ENCODE results near the gene RASA4. TPM values are rescaled to one million over a fixed set of nuclear protein-coding genes. Genes with fewer than 3 reads are reported as not detected.
"Not testable (repeated sequence)": the region's sequence is repeated elsewhere in the genome, so short reads cannot be mapped to it uniquely, and the experiment has no call there.

RASA4 gene
- total RNA-seq, 2 donors from 2014 or later: 10.9 to 44.0 TPM

DNA sequence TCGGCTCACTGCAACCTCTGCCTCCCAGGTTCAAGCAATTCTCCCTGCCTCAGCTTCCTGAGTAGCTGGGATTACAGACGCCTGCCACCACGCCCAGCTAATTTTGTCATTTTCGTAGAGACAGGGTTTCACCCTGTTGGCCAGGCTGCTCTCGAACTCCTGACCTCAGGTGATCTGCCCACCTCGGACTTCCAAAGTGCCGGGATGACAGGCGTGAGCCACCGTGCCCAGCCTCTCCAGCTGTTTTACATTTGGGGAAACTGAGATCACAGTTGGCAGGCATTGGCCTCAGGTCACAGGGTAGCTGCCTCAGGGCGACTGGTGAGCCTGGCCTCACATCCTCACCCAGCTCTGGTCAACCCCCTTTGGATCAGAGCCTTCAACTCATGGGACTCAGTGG, 6.8 kb downstream of the RASA4 start:
- H3K27ac ChIP-seq (ENCODE audit: low read depth, low read length); H3K4me1 Mint-ChIP-seq; H3K9me3 ChIP-seq (ENCODE audit: control insufficient read depth, low read length); H3K36me3 Mint-ChIP-seq (ENCODE audit: low read depth); H3K4me1 ChIP-seq (ENCODE audit: control insufficient read depth, insufficient read depth, low read length); H3K27ac Mint-ChIP-seq; H3K9ac ChIP-seq (ENCODE audit: extremely low read depth, low read length, poor library complexity, severe bottlenecking); H3K9me3 Mint-ChIP-seq; H3K36me3 ChIP-seq (ENCODE audit: control insufficient read depth, insufficient read depth, low read length); H3K4me3 Mint-ChIP-seq; H3K4me3 ChIP-seq (ENCODE audit: low read length); H3K27me3 ChIP-seq (ENCODE audit: control insufficient read depth, insufficient read depth, low read length, poor library complexity, severe bottlenecking); DNase-seq; H3K27me3 Mint-ChIP-seq (ENCODE audit: insufficient read depth): not testable (repeated sequence)
- 93% methylated on average over 6 of the region's 10 CpGs; no CpG with 5 or more reads in 1 of the 2 experiments for WGBS, 2 experiments (ENCODE audit: insufficient coverage in 1 of 2, insufficient read length in 1 of 2)

DNA sequence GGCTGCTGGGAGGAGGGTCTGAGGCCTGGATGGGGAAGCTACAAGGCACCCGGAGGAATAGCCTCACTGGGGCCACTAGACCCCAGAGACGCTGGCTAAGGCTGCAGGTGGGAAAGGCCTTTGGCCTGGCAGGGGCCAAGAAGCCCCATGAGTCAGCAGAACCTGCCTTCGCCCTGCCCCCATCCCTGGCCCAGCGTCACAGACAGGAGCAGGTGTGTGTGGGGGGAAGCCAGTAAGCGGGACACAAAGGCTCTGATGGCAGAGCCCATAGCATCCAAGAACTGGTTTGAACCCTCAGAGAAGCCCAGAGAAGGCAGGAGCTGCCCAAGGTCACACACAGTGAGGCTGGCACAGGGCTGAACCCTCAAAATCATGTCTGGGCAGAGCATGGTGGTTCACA, 9.7 kb downstream of the RASA4 start:
- no CpG with 5 or more reads among the region's 5 CpGs for WGBS, 2 experiments (ENCODE audit: insufficient coverage in 1 of 2, insufficient read length in 1 of 2)
- H3K27ac Mint-ChIP-seq; H3K9me3 ChIP-seq (ENCODE audit: control insufficient read depth, low read length); H3K4me1 Mint-ChIP-seq; H3K4me3 Mint-ChIP-seq; DNase-seq; H3K36me3 Mint-ChIP-seq (ENCODE audit: low read depth); H3K27ac ChIP-seq (ENCODE audit: low read depth, low read length); H3K27me3 Mint-ChIP-seq (ENCODE audit: insufficient read depth); H3K9ac ChIP-seq (ENCODE audit: extremely low read depth, low read length, poor library complexity, severe bottlenecking); H3K36me3 ChIP-seq (ENCODE audit: control insufficient read depth, insufficient read depth, low read length); H3K4me1 ChIP-seq (ENCODE audit: control insufficient read depth, insufficient read depth, low read length); H3K9me3 Mint-ChIP-seq; H3K4me3 ChIP-seq (ENCODE audit: low read length); H3K27me3 ChIP-seq (ENCODE audit: control insufficient read depth, insufficient read depth, low read length, poor library complexity, severe bottlenecking): not testable (repeated sequence)

DNA sequence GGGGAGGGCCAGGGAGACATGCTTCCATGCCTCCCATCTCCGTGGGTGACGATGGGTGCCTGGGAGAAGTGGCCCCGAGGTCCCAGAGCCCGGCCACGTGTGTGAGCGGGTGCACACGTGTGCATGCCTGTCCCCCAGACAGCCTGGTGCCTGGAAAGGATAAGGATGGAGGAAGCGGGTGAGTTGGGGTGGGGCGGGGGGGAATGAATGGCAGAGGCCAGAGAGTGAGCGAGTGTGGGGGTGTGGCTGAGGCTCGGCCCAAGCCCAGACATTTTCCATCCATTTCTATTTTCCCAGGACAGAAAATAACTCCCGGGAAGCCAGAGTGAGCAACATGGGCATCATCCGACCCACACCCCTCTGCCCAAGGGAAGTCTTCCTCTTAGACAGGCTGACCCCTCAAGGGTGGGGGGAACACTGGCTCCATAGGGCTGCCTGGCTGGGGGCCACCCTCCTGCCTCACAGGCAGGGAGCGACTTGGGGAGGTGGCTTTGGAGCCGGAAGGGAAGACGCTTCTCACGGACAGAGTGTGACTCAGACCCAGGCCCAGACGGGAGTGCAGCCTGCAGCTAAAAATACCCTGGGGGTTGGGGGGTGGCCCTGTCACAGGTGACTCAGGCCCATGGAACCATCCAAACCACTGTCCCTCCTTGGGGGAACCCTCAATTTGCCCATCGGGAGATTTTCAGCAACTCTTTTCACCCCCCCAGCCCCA, 12.0 kb downstream of the RASA4 start:
- not testable (repeated sequence) for DNase-seq; H3K9ac ChIP-seq (ENCODE audit: extremely low read depth, low read length, poor library complexity, severe bottlenecking); H3K4me1 ChIP-seq (ENCODE audit: control insufficient read depth, insufficient read depth, low read length); H3K27me3 ChIP-seq (ENCODE audit: control insufficient read depth, insufficient read depth, low read length, poor library complexity, severe bottlenecking); H3K27me3 Mint-ChIP-seq (ENCODE audit: insufficient read depth); H3K4me3 Mint-ChIP-seq; H3K27ac Mint-ChIP-seq; H3K27ac ChIP-seq (ENCODE audit: low read depth, low read length); H3K4me1 Mint-ChIP-seq; H3K9me3 Mint-ChIP-seq; H3K9me3 ChIP-seq (ENCODE audit: control insufficient read depth, low read length); H3K36me3 ChIP-seq (ENCODE audit: control insufficient read depth, insufficient read depth, low read length); H3K4me3 ChIP-seq (ENCODE audit: low read length); H3K36me3 Mint-ChIP-seq (ENCODE audit: low read depth)
- no CpG with 5 or more reads among the region's 19 CpGs for WGBS, 2 experiments (ENCODE audit: insufficient coverage in 1 of 2, insufficient read length in 1 of 2)

DNA sequence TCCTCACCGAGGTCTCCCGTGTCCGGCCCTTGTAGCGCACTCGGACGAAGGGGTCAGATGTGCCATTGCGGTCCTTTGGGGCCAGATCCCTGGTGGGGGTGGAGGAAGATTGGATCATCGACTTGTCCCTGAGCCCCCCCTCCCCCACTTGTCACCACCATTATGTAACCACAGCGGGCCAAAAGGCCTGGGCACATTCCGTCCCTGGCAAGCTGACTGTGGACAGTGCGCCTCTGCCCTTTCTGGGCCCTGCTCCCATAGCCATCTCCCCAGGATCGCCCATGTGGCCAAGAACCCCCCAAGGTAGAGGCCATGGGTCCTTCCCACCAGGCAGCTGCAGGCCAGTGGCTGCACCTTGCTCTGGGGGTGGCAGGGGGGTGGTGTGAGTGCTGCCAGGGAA, 14.2 kb downstream of the RASA4 start:
- H3K9ac ChIP-seq (ENCODE audit: extremely low read depth, low read length, poor library complexity, severe bottlenecking); H3K4me3 ChIP-seq (ENCODE audit: low read length); H3K4me1 Mint-ChIP-seq; H3K36me3 ChIP-seq (ENCODE audit: control insufficient read depth, insufficient read depth, low read length); H3K27me3 Mint-ChIP-seq (ENCODE audit: insufficient read depth); H3K27ac Mint-ChIP-seq; H3K27me3 ChIP-seq (ENCODE audit: control insufficient read depth, insufficient read depth, low read length, poor library complexity, severe bottlenecking); H3K27ac ChIP-seq (ENCODE audit: low read depth, low read length); H3K36me3 Mint-ChIP-seq (ENCODE audit: low read depth); H3K4me1 ChIP-seq (ENCODE audit: control insufficient read depth, insufficient read depth, low read length); H3K9me3 ChIP-seq (ENCODE audit: control insufficient read depth, low read length); DNase-seq; H3K9me3 Mint-ChIP-seq; H3K4me3 Mint-ChIP-seq: not testable (repeated sequence)
- WGBS, 2 experiments (ENCODE audit: insufficient coverage in 1 of 2, insufficient read length in 1 of 2): no CpG with 5 or more reads among the region's 12 CpGs

DNA sequence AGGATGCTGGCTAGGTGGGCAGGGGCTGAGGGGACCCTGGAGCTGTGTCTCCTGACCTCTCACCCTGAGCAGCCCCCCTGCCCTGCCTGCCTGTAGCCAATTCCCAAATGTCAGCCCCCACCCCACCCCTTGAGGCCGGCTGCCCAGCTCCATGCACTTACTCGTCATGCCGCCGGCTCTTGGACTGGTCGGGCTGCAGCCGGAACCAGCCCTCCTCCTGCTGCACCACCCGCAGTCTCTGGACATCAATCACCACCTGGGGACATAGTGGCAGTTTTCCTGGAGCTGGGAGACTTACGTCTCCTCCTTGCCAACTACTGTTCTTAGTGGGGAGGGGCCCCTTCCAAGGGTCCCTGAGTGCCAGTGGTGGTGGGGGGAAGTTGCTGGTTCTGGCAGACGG, 16.9 kb downstream of the RASA4 start:
- not testable (repeated sequence) for H3K27ac ChIP-seq (ENCODE audit: low read depth, low read length); H3K27ac Mint-ChIP-seq; H3K4me3 Mint-ChIP-seq; H3K9ac ChIP-seq (ENCODE audit: extremely low read depth, low read length, poor library complexity, severe bottlenecking); H3K36me3 Mint-ChIP-seq (ENCODE audit: low read depth); H3K4me1 Mint-ChIP-seq; H3K4me3 ChIP-seq (ENCODE audit: low read length); H3K27me3 ChIP-seq (ENCODE audit: control insufficient read depth, insufficient read depth, low read length, poor library complexity, severe bottlenecking); H3K9me3 ChIP-seq (ENCODE audit: control insufficient read depth, low read length); H3K27me3 Mint-ChIP-seq (ENCODE audit: insufficient read depth); DNase-seq; H3K9me3 Mint-ChIP-seq; H3K36me3 ChIP-seq (ENCODE audit: control insufficient read depth, insufficient read depth, low read length); H3K4me1 ChIP-seq (ENCODE audit: control insufficient read depth, insufficient read depth, low read length)
- WGBS, 2 experiments (ENCODE audit: insufficient coverage in 1 of 2, insufficient read length in 1 of 2): no CpG with 5 or more reads among the region's 9 CpGs

DNA sequence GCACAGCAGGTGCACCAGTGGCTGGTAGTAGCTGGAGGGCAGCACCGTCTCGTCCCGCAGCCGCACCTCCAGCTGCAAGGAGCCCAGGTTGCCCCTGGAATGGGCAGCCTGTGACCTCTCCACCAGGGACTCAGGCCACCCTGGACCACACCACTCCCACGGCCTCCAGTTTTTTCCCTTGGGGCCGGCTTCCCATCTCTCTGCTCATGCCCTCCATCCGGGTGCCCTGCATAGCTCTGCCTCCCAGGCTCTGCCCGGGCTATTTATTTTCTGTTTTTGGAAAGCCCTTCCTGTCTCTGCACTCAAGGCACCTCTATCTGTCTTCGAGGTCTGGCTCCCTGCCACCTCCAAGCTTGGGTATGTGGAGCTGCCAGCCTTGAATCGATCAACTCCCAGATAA, 20.5 kb downstream of the RASA4 start:
- not testable (repeated sequence) for H3K9ac ChIP-seq (ENCODE audit: extremely low read depth, low read length, poor library complexity, severe bottlenecking); H3K4me3 Mint-ChIP-seq; H3K27ac ChIP-seq (ENCODE audit: low read depth, low read length); H3K4me1 ChIP-seq (ENCODE audit: control insufficient read depth, insufficient read depth, low read length); DNase-seq; H3K4me1 Mint-ChIP-seq; H3K27ac Mint-ChIP-seq; H3K36me3 ChIP-seq (ENCODE audit: control insufficient read depth, insufficient read depth, low read length); H3K4me3 ChIP-seq (ENCODE audit: low read length); H3K9me3 Mint-ChIP-seq; H3K36me3 Mint-ChIP-seq (ENCODE audit: low read depth); H3K9me3 ChIP-seq (ENCODE audit: control insufficient read depth, low read length); H3K27me3 ChIP-seq (ENCODE audit: control insufficient read depth, insufficient read depth, low read length, poor library complexity, severe bottlenecking); H3K27me3 Mint-ChIP-seq (ENCODE audit: insufficient read depth)
- WGBS, 2 experiments (ENCODE audit: insufficient coverage in 1 of 2, insufficient read length in 1 of 2): 91 to 100% methylated on average over 2 to 3 of the region's 10 CpGs

DNA sequence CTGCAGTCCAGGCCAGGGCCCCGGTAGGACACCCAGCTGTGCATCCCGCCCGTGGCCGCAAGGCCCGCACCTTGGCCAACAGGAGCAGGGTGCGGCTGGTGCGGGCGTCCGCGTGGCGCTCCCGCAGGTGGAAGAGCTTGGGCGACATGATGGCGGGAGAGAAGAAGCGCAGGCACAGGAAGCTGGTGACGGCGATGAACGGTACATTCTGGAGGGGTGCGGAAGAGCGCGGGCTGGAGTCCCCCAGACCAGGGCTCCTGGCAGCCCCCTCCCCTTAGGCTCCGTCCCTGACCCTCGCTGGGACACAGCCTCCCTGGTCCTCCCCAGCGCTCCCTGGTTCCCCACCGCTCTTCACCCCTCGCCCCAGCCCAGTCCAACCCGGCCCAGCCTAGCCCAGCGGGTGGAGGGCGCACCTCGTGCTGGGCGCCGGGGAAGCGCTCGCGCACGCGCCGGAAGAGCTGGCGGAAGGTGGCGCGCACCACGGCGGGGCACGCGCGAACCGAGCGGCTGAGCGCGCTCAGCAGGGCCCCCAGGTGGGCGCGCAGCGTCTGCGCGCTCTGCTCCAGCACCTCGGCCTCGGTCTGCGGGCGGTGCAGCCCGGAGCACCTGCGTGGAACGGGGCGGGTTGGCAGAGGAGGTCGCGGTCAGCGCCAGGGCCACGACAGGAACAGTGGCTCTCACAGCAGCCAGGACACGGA, 22.8 kb downstream of the RASA4 start:
- WGBS, 2 experiments (ENCODE audit: insufficient coverage in 1 of 2, insufficient read length in 1 of 2): no CpG with 5 or more reads among the region's 68 CpGs
- H3K9ac ChIP-seq (ENCODE audit: extremely low read depth, low read length, poor library complexity, severe bottlenecking); H3K4me3 ChIP-seq (ENCODE audit: low read length); H3K27me3 ChIP-seq (ENCODE audit: control insufficient read depth, insufficient read depth, low read length, poor library complexity, severe bottlenecking); H3K27me3 Mint-ChIP-seq (ENCODE audit: insufficient read depth); H3K4me1 Mint-ChIP-seq; H3K4me1 ChIP-seq (ENCODE audit: control insufficient read depth, insufficient read depth, low read length); H3K9me3 ChIP-seq (ENCODE audit: control insufficient read depth, low read length); H3K9me3 Mint-ChIP-seq; H3K4me3 Mint-ChIP-seq; H3K27ac Mint-ChIP-seq; DNase-seq; H3K27ac ChIP-seq (ENCODE audit: low read depth, low read length); H3K36me3 ChIP-seq (ENCODE audit: control insufficient read depth, insufficient read depth, low read length); H3K36me3 Mint-ChIP-seq (ENCODE audit: low read depth): not testable (repeated sequence)

Measured in endodermal cell (in vitro differentiated cells).